Mesenchymal stem cell (in vitro differentiated cells and primary cell): Measurements from ENCODE around the gene UFD1.

Experiments used
- DNase-seq: peaks from one replicate; pipeline ENCODE4 v3.0.0-alpha.2; 2013
- H2AFZ ChIP-seq: one replicate; pipeline ENCODE4 v1.6.1; 2013; ENCODE audit warnings: low read depth, mild to moderate bottlenecking, control low read depth, inconsistent platforms, low read length, moderate library complexity
- H2AK5ac ChIP-seq: 2 replicates; pipeline ENCODE4 v1.6.1; 2013; ENCODE audit warnings: low read length, moderate library complexity, mild to moderate bottlenecking, inconsistent platforms; ENCODE audit not compliant: severe bottlenecking
- H2BK120ac ChIP-seq: one replicate; pipeline ENCODE4 v1.6.1; 2013; ENCODE audit warnings: low read depth, mild to moderate bottlenecking, inconsistent platforms, low read length, moderate library complexity
- H2BK12ac ChIP-seq, 2 experiments: one replicate each; pipeline ENCODE4 v1.6.1; 2013; ENCODE audit warnings: inconsistent platforms in 2 of 2, low read length in 2 of 2, mild to moderate bottlenecking in 2 of 2, moderate library complexity in 2 of 2, control low read depth in 1 of 2
- H2BK15ac ChIP-seq: one replicate; pipeline ENCODE4 v1.6.1; 2013; ENCODE audit warnings: mild to moderate bottlenecking, low read depth, inconsistent platforms; ENCODE audit not compliant: poor library complexity, severe bottlenecking
- H2BK5ac ChIP-seq: 2 replicates; pipeline ENCODE4 v1.6.1; 2013; ENCODE audit warnings: low read depth, mild to moderate bottlenecking, low read length, control low read depth, inconsistent platforms; ENCODE audit not compliant: poor library complexity, severe bottlenecking
- H3K14ac ChIP-seq, 2 experiments: one replicate each; pipeline ENCODE4 v1.6.1; 2013; ENCODE audit warnings: inconsistent platforms in 2 of 2, low read length in 2 of 2, control low read depth in 1 of 2, mild to moderate bottlenecking in 1 of 2, moderate library complexity in 1 of 2
- H3K18ac ChIP-seq, 2 experiments: one replicate each; pipeline ENCODE4 v1.6.1; 2013; ENCODE audit warnings: inconsistent platforms in 2 of 2, low read length in 2 of 2, control low read depth in 1 of 2, low read depth in 1 of 2, mild to moderate bottlenecking in 1 of 2
- H3K23ac ChIP-seq, 2 experiments: one replicate each; pipeline ENCODE4 v1.6.1; 2013; ENCODE audit warnings: inconsistent platforms in 2 of 2, low read length in 2 of 2, mild to moderate bottlenecking in 2 of 2, moderate library complexity in 2 of 2, control low read depth in 1 of 2
- H3K27ac ChIP-seq: 2 replicates; pipeline ENCODE4 v1.5.1; 2013; ENCODE audit warnings: mild to moderate bottlenecking, moderate library complexity, low read length, control low read depth, inconsistent platforms; ENCODE audit not compliant: poor library complexity, severe bottlenecking
- H3K27me3 ChIP-seq, 2 experiments: 2 replicates each; pipeline versions ENCODE4 v1.6.1 to v1.7.0; 2013; ENCODE audit warnings: low read length in 2 of 2, mild to moderate bottlenecking in 2 of 2, moderate library complexity in 2 of 2, control low read depth in 1 of 2, inconsistent platforms in 1 of 2; ENCODE audit not compliant: control insufficient read depth in 1 of 2, insufficient read depth in 1 of 2
- H3K36me3 ChIP-seq, 2 experiments: 2 replicates each; pipeline versions ENCODE4 v1.6.1 to v1.7.0; 2013; ENCODE audit warnings: low read length in 2 of 2, control low read depth in 1 of 2, inconsistent platforms in 1 of 2, low read depth in 1 of 2, mild to moderate bottlenecking in 1 of 2; ENCODE audit not compliant: insufficient read depth in 2 of 2, control insufficient read depth in 1 of 2
- H3K4ac ChIP-seq, 2 experiments: one replicate each; pipeline ENCODE4 v1.6.1; 2013; ENCODE audit warnings: inconsistent platforms in 2 of 2, low read length in 2 of 2, mild to moderate bottlenecking in 2 of 2, moderate library complexity in 2 of 2, control low read depth in 1 of 2, low read depth in 1 of 2
- H3K4me1 ChIP-seq: 2 replicates; pipeline ENCODE4 v1.6.1; 2013; ENCODE audit warnings: low read depth, low read length, control low read depth; ENCODE audit not compliant: control insufficient read depth, insufficient read depth
- H3K4me2 ChIP-seq: 2 replicates; pipeline ENCODE4 v1.6.1; 2013; ENCODE audit warnings: low read length, mild to moderate bottlenecking, inconsistent platforms; ENCODE audit not compliant: poor library complexity, severe bottlenecking
- H3K4me3 ChIP-seq, 2 experiments: 2 replicates each; pipeline versions ENCODE4 v1.5.1 to v1.7.0; 2013; ENCODE audit warnings: low read length in 2 of 2, mild to moderate bottlenecking in 2 of 2, control low read depth in 1 of 2, low read depth in 1 of 2; ENCODE audit not compliant: insufficient read depth in 1 of 2
- H3K79me1 ChIP-seq: replicated peaks from 2 replicates; pipeline ENCODE4 v1.6.1; 2013; ENCODE audit warnings: mild to moderate bottlenecking, control low read depth, low read length, inconsistent platforms; ENCODE audit not compliant: poor library complexity, severe bottlenecking
- H3K9ac ChIP-seq: 2 replicates; pipeline ENCODE4 v1.7.0; 2013; ENCODE audit warnings: mild to moderate bottlenecking, low read length, moderate library complexity
- H3K9me3 ChIP-seq: 2 replicates; pipeline ENCODE4 v1.7.0; 2013; ENCODE audit warnings: mild to moderate bottlenecking, low read length; ENCODE audit not compliant: control insufficient read depth
- H4K8ac ChIP-seq: one replicate; pipeline ENCODE4 v1.6.1; 2013; ENCODE audit warnings: inconsistent platforms, mild to moderate bottlenecking, low read length, moderate library complexity
- H4K91ac ChIP-seq: one replicate; pipeline ENCODE4 v1.6.1; 2013; ENCODE audit warnings: mild to moderate bottlenecking, low read length, inconsistent platforms
- WGBS: methylation state at CpG from one replicate; pipeline ENCODE4 v1.1.7; 2013; ENCODE audit warnings: mixed read lengths; 5-methylcytosine and 5-hydroxymethylcytosine counted together

The UFD1 gene

DNA sequence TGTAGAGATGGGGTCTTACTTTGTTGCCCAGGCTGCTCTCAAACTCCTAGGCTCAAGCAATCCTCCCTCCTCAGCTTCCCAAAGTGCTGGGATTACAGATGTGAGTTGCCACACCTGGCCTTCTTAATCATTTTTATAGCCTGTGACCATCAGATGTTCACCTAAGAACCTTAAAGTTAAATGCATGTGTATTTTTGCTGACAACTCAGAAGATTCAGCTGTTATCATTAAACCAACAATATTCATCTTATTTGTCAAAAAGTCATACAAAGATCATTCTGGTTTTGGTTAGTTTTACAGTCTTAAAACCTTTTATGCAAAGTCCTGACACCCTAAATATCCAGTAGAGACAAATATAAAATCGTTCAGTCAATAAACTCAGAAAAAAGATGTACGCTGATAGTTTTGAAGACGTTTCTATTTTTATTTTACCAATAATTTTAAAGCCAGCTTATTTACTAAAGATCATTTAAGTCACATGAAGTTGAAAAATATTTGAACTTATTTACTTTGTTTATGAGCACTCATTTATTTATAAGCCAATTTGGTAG lies 23.0 kb upstream of the UFD1 start:
- H3K4me2 ChIP-seq: no peak overlapping the region
- H3K23ac ChIP-seq: no peak overlapping the region
- no peaks in the 10 kb centered on the region for H3K79me1 ChIP-seq
- no peak overlapping the region for H3K4ac ChIP-seq
- H2AFZ ChIP-seq: no peak overlapping the region
- H3K4me1 ChIP-seq: peaks cover 3% of the 10 kb centered on the region
- H3K36me3 ChIP-seq: peaks cover 0 to 30% of the 10 kb centered on the region in 2 experiments
- H3K18ac ChIP-seq: no peak overlapping the region
- H3K4me3 ChIP-seq: no peak overlapping the region
- H2BK120ac ChIP-seq: no peak overlapping the region
- H3K27ac ChIP-seq: no peak overlapping the region
- H4K91ac ChIP-seq: no peak overlapping the region
- H3K9ac ChIP-seq: no peak overlapping the region
- H4K8ac ChIP-seq: no peak overlapping the region
- H3K14ac ChIP-seq: no peak overlapping the region
- DNase-seq: no peak
- H2BK15ac ChIP-seq: no peak overlapping the region
- no peaks in the 10 kb centered on the region for H3K27me3 ChIP-seq
- no peak overlapping the region for H2BK12ac ChIP-seq
- no peak overlapping the region for H2BK5ac ChIP-seq
- H3K9me3 ChIP-seq: no peaks in the 10 kb centered on the region
- no CpG with 5 or more reads among the region's 3 CpGs for WGBS
- H2AK5ac ChIP-seq: no peak overlapping the region

- Histone ChIP-seq H3K14ac (peak overlapping the region in 1 of 2 experiments; percentile 41), H3K4me1 (peaks cover 3% of the 10 kb centered on the region), H2BK15ac (no peak overlapping the region), H3K36me3 (peaks cover 0 to 19% of the 10 kb centered on the region in 2 experiments), H2BK120ac (no peak overlapping the region), H4K8ac (no peak overlapping the region), H3K27ac (no peak overlapping the region), H3K9ac (no peak overlapping the region), H3K9me3 (no peaks in the 10 kb centered on the region), H3K4ac (no peak overlapping the region), H2AK5ac (no peak overlapping the region), H3K4me3 (no peak overlapping the region), H2BK5ac (no peak overlapping the region), H3K27me3 (no peaks in the 10 kb centered on the region), H3K79me1 (no peaks in the 10 kb centered on the region), H3K4me2 (no peak overlapping the region), H2AFZ (no peak overlapping the region), H4K91ac (no peak overlapping the region), H3K23ac (no peak overlapping the region), H2BK12ac (no peak overlapping the region), H3K18ac (no peak overlapping the region)
- 93% methylated on average over 4 of the region's 4 CpGs for WGBS
- DNase-seq: no peak
Measured at GRCh38 chr22:19499880-19500242, 20.9 kb upstream of the UFD1 start.

DNA sequence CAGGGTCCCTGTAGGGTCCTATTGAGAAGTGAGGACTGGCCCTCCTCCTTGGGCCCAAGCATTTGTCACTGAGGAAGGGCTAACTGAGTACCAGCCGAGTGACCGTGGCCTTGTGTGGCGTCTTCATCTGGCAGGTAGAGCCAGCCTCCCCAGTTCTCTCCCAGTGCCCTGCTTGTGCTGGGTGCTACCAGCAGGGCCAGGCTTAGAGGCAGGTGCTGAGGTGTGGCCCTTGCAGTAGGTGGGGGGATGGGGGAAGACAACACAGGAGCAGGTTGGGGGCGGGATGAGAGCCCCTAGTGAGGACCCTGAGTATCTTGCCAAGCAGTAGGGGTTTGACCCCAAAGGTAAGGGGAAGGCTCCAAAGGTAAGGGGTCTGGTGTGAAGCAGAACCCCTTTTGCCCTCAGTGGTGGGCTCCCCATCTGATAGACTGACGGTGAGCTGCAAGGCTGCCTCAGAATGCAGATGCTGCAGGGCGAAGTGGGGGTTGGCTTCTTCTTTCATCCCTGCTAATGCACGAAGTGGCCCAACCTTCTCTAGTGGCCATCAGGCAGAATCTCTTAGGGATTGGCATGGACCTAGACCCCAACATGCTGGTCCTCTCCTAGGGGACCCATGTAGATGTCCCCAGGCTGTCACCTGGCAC lies 20.4 kb upstream of the UFD1 start:
- Histone ChIP-seq H3K4me2 (no peak overlapping the region), H2BK15ac (no peak overlapping the region), H3K4me3 (no peak overlapping the region), H3K4me1 (peaks cover 3% of the 10 kb centered on the region), H3K9ac (no peak overlapping the region), H2BK5ac (no peak overlapping the region), H2AK5ac (no peak overlapping the region), H3K27ac (no peak overlapping the region), H3K27me3 (no peaks in the 10 kb centered on the region), H3K23ac (no peak overlapping the region), H4K8ac (no peak overlapping the region), H3K4ac (no peak overlapping the region), H2AFZ (no peak overlapping the region), H2BK120ac (no peak overlapping the region), H4K91ac (no peak overlapping the region), H3K9me3 (no peaks in the 10 kb centered on the region), H3K14ac (peak overlapping the region in 1 of 2 experiments; percentile 41), H2BK12ac (no peak overlapping the region), H3K18ac (no peak overlapping the region), H3K36me3 (peaks cover 0 to 19% of the 10 kb centered on the region in 2 experiments), H3K79me1 (no peaks in the 10 kb centered on the region)
- 98% methylated on average over 7 of the region's 7 CpGs for WGBS
- DNase-seq: no peak

- Histone ChIP-seq H4K8ac (no peak overlapping the region), H3K4me2 (no peak overlapping the region), H3K27me3 (no peaks in the 10 kb centered on the region), H2BK120ac (no peak overlapping the region), H3K14ac (no peak overlapping the region), H3K9ac (no peak overlapping the region), H4K91ac (no peak overlapping the region), H2AK5ac (no peak overlapping the region), H3K27ac (no peak overlapping the region), H3K36me3 (peaks cover 0 to 19% of the 10 kb centered on the region in 2 experiments), H2AFZ (no peak overlapping the region), H2BK12ac (no peak overlapping the region), H2BK5ac (no peak overlapping the region), H3K4me3 (no peak overlapping the region), H3K9me3 (no peaks in the 10 kb centered on the region), H3K79me1 (no peaks in the 10 kb centered on the region), H3K4ac (no peak overlapping the region), H3K18ac (no peak overlapping the region), H3K4me1 (peaks cover 3% of the 10 kb centered on the region), H2BK15ac (no peak overlapping the region), H3K23ac (no peak overlapping the region)
- 95% methylated on average over 3 of the region's 3 CpGs for WGBS
- no peak for DNase-seq
Measured at GRCh38 chr22:19498866-19499190, 19.8 kb upstream of the UFD1 start.
